Adrenal gland (tissue), 5 donors: Measurements from ENCODE around the gene MYEF2.

Experiments used
- CTCF ChIP-seq, 6 experiments: fragments of 450-650 bp in 4 of 6; fragments of 200-600 bp in 2 of 6; sonication (generic) in 1 of 6; IDR thresholded peaks; 1 replicate in 5 of 6; 2 replicates in 1 of 6; pipeline versions ENCODE4 v1.5.1 to v1.8.0; 2016 to 2021; ENCODE audit warnings: antibody characterized with exemption in 6 of 6, mild to moderate bottlenecking in 2 of 6, moderate library complexity in 1 of 6
- POLR2A ChIP-seq, 2 donors: fragments of 450-650 bp; IDR thresholded peaks; one replicate each; pipeline ENCODE4 v1.6.1; 2017; ENCODE audit warnings: antibody characterized with exemption in 2 of 2, mild to moderate bottlenecking in 2 of 2, moderate library complexity in 1 of 2
- donor health status: DM: no; HTN: no; CAD: no.

DNA sequence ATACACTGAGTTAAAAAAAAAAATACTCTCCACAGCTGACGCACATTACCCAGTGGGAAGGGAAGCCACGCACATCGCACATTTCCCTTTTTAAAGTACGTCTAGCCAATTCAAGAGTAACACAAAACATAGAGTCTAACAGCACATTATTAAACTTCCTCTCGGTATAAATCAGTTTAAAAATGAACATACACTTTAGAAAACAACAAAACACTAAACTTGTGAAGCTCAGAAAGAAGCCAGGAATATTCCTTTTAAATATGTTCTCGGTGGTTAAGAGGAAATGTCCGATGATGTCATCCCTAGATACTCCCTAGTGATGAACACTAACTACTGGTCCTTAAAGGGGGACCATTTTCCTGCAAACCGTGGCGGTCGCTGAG lies 721 bp downstream of the MYEF2 start:
- TF ChIP-seq CTCF (IDR thresholded peaks at IDR 0.05) (no peak), POLR2A (IDR thresholded peaks at IDR 0.05) (no peak)
